Measurements from ENCODE around the gene TSPAN32. TPM values are rescaled to one million over a fixed set of nuclear protein-coding genes. Genes with fewer than 3 reads are reported as not detected.
A peak's percentile ranks its signal among the peaks of the same experiment; 100 is the strongest.

The TSPAN32 gene
- total RNA-seq (2014; rRNA removed; shearing (Covaris generic)), result 0.07 TPM in 1 of 2 replicates, not detected in the other

GRCh38 chr11:2301631-2302305, at the start of gene TSPAN32, which contains the start of gene C11orf21:
TSS of gene TSPAN32 (plus strand) at chr11:2302013. CDS start at chr11:2302150, 137 bp downstream.
TSS of gene C11orf21 (minus strand) at chr11:2301918. CDS start at chr11:2301808, 110 bp downstream.
- peak; percentile 63 for DNase-seq (ENCODE audit: low read depth)

- DNase-seq (ENCODE audit: low read depth), result no peak
Observed at GRCh38 chr11:2252018-2252417, 49.8 kb upstream of the TSPAN32 start.

GRCh38 chr11:2256293-2256913, 45.4 kb upstream of the TSPAN32 start:
- DNase-seq (ENCODE audit: low read depth), result no peak

GRCh38 chr11:2256951-2257700, 44.7 kb upstream of the TSPAN32 start:
- no peak for DNase-seq (ENCODE audit: low read depth)

- no peak for DNase-seq (ENCODE audit: low read depth)
Observed at GRCh38 chr11:2258501-2259465, 43.0 kb upstream of the TSPAN32 start.

- DNase-seq (ENCODE audit: low read depth), result no peak
Observed at GRCh38 chr11:2259466-2259830, 42.4 kb upstream of the TSPAN32 start.

GRCh38 chr11:2259897-2260451, 41.8 kb upstream of the TSPAN32 start:
- DNase-seq (ENCODE audit: low read depth), result no peak

- DNase-seq (ENCODE audit: low read depth), result no peak
Observed at GRCh38 chr11:2260491-2261364, 41.1 kb upstream of the TSPAN32 start.

- no peak for DNase-seq (ENCODE audit: low read depth)
Observed at GRCh38 chr11:2261436-2262230, 40.2 kb upstream of the TSPAN32 start.

GRCh38 chr11:2262301-2263070, 39.3 kb upstream of the TSPAN32 start:
- DNase-seq (ENCODE audit: low read depth), result no peak

GRCh38 chr11:2263071-2263565, 38.7 kb upstream of the TSPAN32 start:
- DNase-seq (ENCODE audit: low read depth), result no peak

GRCh38 chr11:2263724-2264360, 38.0 kb upstream of the TSPAN32 start:
- DNase-seq (ENCODE audit: low read depth), result no peak

GRCh38 chr11:2264366-2265053, 37.3 kb upstream of the TSPAN32 start:
- DNase-seq (ENCODE audit: low read depth), result no peak

- DNase-seq (ENCODE audit: low read depth), result no peak
Observed at GRCh38 chr11:2265396-2265795, 36.4 kb upstream of the TSPAN32 start.

GRCh38 chr11:2265854-2266585, 35.8 kb upstream of the TSPAN32 start:
- no peak for DNase-seq (ENCODE audit: low read depth)

GRCh38 chr11:2266586-2267305, 35.1 kb upstream of the TSPAN32 start:
- no peak for DNase-seq (ENCODE audit: low read depth)

Measured in M059J (cell line).